ENCODE data around the gene FSTL3.
A peak's percentile ranks its signal among the peaks of the same experiment; 100 is the strongest.
"Not testable (repeated sequence)": the region's sequence is repeated elsewhere in the genome, so short reads cannot be mapped to it uniquely, and the experiment has no call there.

Gene FSTL3

DNA sequence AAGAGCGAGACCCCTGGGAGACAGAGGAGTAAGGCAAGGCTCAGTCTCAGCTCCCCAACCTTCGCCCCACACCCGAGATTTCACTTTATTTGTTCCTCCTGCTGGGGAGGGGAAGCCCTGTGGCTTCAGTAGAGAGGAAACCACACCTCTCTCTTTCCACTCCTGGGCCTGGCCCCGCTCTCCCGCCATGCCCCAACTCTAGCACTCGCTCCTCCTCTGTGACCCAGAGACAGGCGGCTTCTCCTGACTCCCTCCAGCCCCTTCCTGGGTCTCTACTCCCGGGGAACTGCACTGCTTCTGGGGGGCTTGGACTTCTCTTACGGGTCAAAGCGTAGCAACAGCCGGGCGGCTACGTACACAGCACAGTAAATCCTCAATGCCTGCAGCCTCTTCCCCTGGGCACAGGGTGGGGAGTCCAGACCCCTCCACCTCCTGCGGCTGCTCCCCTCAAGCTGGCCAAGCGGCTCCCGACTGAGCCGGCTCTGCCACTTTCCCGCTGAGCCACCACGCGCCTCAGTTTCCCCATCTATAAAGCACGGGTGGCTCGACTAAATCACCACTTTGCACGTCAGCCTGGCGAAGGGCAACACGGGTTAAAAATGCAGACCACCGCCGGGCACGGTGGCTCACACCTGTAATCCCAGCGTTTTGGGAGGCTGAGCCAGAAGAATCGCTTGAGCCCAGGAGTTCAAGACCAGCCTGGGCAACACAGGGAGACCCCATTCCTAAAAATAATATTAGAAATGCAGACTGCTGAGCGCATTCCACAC, 14.6 kb upstream of the FSTL3 start:
- peak; percentile 41 for DNase-seq (ENCODE audit: low read depth)

DNA sequence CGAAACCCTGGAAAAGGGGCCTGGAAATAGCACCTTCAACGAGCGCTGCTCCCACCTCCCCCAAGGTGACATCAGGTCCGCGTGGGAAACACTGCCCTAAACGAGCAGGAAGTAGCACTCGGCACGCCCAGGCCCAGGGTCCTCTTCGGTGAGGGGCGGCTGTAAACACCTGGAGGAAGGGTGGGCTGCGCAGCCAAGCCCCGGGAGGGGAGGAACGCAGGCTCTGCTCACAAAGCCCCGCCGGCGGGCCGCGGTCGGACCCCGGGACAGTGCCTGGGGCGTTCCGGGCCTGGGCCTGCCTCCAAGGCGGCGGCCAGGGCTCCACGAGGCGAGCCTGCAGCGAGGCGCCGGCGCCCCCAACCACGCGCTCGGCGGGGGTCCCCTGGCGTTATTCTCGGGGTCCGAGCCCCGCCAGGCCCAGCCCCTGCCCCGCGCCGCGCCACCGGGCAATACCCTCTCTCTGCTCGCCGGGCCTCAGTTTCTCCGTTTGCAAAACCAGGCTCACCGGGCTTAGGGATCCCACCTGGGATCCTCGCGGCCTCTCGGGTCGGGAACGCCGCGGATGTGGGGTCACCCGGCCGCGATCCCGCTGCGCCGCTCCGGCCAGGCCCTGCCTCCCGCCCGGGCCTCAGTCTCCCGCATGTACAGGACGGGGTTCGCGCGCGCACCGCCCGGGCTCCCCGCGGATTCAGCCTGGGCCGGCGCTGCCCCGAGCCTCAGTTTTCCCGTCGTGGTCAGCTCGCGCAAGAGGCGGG, 13.8 kb upstream of the FSTL3 start:
- peak; percentile 59 for DNase-seq (ENCODE audit: low read depth)

DNA sequence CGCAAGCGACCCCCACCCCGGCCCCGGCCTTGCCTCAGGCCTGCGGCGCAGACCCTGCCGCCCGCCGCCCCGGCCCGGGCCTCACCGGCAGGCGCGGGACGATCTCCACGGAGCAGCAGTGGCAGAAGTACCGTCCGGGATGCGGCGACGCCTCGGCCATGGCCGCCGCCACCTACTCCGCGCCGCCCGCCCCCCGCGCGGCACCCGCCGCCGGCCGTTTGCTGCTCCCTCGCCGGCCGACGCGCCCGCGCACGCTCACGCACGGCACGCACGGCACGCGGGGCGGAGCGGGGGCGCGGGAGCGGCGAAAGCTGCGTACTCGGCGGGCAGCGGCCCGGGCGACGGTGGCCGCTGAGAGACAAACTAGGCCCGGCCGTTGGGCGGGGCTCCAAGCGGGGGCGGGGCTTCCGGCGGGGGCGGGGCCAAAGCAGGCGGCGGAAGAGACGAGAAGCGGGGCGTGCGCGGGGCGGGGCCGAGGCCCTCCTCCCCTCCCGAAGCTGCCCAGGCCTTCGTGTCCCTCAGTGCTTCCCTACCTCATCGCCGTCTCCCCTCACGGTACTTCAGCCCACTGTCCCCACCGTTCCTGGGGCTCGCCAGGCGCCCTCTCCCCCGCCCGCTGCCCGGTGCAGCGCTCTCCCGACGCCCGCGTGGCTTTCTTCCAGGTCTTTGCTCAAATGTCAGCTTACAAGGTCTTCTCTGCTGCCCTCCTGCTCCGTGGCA, 13.1 kb upstream of the FSTL3 start, which contains the start of gene RNF126:
Gene RNF126, minus strand, starts transcription at position 253 of the 720 bp plus-strand sequence. Its CDS starts 93 bp downstream, at position 160.
- peak; percentile 94 for DNase-seq (ENCODE audit: low read depth)

DNA sequence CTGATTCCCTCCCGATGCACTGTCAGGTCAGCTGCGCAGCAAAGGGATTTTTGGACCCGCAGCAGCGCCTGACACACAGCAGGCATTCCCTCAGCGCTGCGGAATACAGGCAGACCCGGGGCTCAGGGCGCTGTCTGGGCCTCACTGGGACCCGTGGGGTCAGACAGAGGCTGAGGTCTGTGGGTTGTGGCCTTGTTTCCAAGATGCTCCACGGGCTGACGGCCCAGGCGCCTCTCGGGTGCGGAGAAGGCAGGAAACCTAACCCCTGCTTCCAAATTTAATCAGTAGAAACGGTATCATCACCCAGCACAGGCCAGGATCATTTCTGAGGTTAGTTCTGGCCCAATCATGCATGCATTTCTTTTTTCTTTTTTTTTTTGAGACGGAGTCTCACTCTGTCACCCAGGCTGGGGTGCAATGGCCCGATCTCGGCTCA, 12.5 kb upstream of the FSTL3 start:
- no peak for DNase-seq (ENCODE audit: low read depth)

DNA sequence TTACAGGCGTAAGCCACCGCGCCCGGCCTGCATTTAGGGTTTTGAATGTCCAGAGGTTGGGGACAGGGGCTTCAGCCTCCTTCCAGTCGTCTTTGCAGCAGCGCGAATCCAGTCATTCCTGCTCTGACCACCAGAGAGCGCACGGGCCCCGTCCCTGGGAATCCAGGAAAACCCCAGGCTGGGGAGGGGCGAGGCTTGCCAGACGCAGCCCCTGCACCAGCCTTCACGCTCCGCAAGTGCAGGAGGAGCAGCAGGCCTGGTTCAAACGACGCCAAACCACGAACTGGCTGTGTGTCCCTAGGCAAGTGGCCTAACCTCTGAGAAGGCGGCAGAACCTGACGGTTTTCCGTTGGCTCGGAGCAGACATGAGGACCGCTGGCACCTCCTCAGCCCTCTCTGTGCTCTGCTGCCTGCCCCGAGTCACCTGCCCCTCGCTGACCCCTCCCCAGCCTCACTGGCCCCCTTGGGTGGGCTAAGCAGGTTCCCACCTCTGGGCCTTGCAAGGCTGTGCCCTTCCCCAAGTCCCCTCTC, 11.2 kb upstream of the FSTL3 start:
- peak; percentile 72 for DNase-seq (ENCODE audit: low read depth)

DNA sequence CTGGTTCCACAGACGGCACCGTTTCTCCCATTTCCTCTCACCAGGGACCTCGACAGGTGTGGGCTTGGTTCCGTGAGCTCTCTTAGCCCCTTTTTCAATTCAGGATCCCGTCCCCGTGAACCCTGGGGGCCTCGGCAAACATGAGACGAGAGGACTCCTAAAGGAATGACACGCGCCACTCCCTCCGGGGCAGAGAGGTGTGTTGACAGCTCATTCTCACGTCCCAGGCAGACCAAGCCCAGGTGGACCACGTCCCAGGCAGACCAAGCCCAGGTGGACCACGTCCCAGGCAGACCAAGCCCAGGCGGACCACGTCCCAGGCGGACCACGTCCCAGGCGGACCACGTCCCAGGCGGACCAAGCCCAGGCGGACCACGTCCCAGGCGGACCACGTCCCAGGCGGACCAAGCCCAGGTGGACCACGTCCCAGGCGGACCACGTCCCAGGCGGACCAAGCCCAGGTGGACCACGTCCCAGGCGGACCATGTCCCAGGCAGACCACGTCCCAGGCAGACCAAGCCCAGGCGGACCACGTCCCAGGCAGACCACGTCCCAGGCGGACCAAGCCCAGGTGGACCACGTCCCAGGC, 9.1 kb upstream of the FSTL3 start:
- not testable (repeated sequence) for DNase-seq (ENCODE audit: low read depth)

DNA sequence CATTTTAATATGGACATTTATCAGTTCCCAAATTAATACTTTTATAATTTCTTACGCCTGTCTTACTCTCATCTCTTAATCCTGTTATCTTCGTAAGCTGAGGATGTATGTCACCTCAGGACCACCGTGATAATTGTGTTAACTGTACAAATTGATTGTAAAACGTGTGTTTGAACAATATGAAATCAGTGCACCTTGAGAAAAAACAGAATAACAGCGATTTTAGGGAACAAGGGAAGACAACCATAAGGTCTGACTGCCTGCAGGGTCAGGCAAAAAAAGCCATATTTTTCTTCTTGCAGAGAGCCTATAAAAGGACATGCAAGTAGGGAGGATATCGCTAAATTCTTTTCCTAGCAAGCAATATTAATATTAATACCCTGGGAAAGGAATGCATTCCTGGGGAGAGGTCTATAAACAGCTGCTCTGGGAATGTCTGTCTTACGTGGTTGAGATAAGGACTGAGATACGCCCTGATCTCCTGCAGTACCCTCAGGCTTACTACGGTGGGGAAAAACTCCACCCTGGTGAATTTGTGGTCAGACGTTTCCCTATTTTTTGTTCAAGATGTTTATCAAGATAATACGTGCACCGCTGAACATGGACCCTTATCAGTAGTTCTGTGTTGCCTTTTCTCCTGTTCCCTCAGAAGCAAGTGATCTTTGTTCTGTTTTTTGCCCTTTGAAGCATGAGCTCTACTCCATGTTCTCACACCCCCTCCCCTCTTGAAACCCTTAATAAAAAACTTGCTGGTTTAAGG, 7.3 kb upstream of the FSTL3 start:
- DNase-seq (ENCODE audit: low read depth) = not testable (repeated sequence)

DNA sequence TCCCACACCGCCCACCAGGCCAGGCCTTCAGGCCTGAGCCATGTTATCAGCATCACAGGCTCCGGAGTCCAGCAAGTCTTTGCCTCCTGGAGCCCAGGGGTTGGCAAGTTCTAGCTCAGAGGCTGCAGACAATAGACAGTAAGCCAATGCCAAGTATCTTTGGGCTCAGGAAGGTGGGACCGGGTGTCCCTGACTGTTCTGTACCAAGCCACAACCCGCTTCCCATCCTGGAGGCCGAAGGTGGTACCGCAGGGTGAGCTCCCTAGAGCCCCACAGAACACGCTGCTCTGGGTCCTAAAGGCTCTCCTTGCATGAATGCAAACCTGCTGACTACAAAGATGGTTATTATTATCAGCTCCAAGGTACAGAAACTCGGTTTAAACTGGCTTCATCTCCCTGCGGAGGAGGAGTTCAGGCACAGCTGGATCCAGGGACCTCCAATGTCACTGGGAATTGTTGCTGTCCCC, 5.5 kb upstream of the FSTL3 start:
- no peak for DNase-seq (ENCODE audit: low read depth)

DNA sequence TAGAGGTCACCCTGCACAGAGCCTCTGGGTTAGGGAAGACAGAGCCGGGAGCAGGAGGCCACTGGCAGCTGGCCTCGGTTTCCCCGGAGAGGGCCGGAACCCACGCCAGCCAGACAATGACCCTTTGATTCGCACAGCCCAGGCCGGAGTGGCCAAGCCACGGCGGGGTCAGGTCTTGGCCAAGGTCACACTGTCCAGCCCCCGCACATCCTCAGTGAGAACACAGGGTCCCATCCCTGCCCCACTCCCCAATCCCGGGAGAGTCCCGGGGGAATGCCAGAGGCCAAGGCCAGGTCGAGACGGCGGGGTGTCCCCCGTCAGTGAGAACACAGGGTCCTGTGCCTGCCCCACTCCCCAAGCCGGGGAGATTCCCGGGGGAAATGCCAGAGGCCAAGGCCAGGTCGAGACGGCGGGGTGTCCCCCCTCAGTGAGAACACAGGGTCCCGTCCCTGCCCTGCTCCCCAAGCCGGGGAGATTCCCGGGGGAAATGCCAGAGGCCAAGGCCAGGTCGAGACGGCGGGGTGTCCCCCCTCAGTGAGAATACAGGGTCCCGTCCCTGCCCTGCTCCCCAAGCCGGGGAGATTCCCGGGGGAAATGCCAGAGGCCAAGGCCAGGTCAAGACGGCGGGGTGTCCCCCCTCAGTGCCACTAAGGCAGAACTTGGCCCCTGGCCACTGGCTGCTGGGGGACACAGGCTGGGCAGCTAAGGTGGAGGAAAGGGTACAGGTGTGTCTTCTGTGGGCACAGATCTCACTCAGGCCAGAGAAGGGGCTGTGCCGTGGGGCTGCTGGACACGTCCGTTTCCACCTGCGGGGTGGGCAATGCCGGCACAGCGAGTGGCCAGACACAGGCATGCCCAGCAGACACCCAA, 1.7 kb upstream of the FSTL3 start:
- no peak for DNase-seq (ENCODE audit: low read depth)

DNA sequence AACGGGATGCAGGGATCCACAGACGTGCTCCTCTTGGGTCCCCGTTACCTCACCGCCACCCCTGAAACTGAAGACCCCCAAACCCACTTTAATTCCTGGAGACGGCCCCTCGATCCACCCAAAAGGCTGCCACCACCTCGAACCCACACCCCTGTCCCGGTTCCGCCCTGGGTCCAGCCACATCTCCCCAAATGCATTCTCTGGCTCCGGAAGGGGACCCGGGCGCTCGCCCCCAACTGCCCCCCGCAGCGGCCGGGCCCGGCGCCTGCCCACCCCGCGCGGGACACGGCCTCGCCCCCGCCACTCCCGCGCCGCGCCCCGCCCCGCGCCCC, 219 bp upstream of the FSTL3 start:
- DNase-seq (ENCODE audit: low read depth) = no peak

DNA sequence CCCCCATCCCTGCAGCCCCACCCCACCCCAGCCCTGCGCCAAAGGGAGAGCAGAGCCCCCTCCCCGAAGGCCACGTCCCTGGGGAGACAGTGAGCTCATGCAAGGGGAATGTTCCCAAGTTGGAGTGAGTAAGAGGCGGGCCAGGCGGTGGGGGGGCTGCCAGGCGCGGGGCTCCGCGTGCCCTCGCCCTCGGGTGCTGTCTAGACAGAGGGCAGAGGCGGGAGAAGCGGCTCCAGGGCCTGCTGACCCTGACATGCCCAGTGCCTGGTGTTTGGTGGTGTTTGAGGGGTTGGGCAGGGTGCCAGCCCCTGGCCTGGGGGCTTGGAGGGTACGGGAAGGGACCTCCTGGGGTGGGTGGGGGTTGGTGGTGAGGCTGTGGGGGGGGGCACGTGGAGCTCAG, 1.0 kb downstream of the FSTL3 start:
- DNase-seq (ENCODE audit: low read depth) = no peak

DNA sequence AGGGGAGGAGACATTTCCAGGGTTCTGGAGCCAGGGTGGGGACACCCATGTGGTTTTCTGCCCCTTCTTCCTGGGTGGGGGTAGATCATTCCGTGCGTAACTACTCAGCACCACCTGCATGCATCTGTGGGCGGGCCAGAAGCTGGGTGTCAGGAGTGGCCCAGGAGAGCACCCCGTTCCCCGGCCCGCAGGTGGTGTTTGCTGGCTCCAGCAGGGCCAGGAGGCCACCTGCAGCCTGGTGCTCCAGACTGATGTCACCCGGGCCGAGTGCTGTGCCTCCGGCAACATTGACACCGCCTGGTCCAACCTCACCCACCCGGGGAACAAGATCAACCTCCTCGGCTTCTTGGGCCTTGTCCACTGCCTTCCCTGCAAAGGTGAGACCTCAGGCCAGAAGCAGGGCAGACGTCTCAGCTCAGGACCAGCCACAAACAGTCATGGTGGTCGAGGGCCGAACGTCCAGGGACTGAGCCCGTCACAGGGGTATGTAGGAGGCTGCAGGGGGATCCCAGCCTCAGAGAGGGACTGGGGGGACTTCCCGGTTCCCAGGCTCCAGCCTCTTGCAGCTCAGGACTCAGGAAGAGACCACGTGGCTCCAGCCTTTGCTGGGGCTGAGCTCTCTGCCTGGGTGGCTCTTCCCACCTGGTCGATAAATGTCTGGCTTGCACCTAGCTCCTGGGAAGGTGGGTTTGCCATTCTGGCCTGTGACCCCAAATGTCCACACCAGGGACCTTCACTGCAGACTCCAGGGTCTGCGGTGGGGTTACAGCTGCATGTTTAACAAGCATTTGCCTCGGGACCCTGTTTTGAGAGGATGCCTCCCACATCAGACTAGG, 1.6 kb downstream of the FSTL3 start:
- DNase-seq (ENCODE audit: low read depth) = no peak

DNA sequence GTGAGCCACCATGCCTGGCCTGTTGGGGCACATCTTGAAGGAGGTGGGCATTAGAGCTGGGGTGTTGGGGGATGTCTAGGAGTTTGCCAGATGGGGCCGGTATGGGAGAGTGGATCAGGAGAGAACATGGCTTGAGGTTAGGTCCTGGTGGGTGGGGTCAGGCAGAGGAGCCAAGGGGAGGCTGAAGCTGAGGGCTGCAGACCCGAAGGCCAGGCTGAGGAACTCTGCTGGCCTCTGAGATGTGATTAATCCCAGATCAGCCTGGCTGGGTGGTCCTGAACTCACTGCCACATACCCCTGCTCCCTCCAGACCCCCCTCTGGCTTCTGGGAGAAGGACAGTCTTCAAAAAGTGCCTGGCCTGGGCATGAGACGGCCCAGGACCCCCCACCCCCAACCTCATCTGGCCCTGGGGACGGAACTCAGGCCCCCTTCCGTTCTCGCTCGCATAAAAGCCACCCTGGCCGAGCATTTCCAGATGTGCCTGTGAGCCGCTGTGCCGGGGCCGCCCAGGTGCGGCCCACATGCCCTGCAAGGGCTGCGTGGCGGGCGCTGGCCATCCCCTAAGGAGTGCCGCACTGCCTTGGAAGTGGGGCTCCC, 2.7 kb downstream of the FSTL3 start:
- no peak for DNase-seq (ENCODE audit: low read depth)

DNA sequence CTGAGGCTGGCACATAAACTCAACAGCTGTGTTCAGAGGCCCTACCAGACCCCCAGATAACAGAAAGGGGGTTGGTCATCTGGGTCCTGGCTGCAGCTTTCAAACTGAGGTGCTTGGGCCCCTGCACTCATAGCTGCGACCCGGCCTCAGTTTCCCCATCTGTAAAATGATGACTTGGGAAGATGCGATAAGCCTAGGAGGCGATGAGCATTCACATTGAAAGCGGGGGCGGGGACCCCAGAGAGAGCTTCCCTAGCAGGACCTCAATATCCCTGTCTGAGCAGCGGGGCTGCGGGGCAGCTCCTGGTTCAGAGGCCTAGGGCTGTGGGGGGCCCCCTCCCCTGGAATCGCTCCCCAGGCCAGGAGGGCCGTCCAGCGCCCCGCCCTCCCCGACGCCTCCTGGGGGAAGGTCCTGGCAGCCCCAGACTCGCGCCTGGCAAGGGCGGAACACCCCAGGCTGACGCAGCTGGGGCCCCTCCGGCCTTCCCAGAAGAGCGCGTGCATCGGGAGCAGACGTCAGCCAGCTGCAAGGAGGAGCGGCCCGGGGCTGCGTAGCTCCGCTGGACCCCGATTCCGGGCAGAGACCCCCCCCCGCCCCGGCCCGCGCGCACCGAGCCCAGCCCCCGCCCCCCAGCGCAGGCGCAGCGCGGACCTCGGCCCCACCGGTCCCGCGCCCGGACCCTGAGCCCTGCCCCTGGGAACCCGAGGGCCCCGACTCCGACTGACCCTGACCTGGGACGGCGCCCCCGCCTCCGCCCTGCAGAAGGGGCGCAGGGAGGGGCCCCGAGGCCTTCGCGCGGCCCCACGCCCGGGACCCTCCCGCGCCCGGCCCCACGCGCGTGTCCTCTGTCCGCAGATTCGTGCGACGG, 3.5 kb downstream of the FSTL3 start:
- no peak for DNase-seq (ENCODE audit: low read depth)

DNA sequence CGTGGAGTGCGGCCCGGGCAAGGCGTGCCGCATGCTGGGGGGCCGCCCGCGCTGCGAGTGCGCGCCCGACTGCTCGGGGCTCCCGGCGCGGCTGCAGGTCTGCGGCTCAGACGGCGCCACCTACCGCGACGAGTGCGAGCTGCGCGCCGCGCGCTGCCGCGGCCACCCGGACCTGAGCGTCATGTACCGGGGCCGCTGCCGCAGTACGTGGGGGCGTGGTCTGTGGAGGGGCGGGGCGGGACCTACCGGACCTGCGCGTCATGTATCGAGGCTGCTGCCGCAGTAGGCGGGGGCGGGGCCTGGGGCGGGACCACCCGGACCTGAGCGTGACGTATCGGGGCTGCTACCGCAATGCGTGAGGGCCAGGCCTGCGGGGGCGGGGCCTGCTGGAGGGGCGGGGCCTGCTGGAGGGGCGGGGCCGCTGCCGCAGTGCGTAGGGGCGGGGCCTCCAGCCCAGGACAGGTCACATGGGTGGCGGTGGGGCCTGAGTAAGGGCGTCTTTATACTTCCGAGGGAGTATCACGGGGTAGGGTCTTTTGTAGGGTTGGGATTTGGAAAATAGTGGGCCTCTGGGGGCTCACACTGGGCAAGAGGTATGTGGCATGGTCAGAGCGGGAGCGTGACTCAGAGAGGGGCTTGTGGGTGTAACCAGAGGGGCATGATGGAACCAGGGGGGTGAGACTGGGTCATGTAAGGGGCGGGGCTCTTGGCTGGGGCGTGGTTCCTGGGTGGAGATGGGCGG, 4.3 kb downstream of the FSTL3 start:
- DNase-seq (ENCODE audit: low read depth) = peak; percentile 100

DNA sequence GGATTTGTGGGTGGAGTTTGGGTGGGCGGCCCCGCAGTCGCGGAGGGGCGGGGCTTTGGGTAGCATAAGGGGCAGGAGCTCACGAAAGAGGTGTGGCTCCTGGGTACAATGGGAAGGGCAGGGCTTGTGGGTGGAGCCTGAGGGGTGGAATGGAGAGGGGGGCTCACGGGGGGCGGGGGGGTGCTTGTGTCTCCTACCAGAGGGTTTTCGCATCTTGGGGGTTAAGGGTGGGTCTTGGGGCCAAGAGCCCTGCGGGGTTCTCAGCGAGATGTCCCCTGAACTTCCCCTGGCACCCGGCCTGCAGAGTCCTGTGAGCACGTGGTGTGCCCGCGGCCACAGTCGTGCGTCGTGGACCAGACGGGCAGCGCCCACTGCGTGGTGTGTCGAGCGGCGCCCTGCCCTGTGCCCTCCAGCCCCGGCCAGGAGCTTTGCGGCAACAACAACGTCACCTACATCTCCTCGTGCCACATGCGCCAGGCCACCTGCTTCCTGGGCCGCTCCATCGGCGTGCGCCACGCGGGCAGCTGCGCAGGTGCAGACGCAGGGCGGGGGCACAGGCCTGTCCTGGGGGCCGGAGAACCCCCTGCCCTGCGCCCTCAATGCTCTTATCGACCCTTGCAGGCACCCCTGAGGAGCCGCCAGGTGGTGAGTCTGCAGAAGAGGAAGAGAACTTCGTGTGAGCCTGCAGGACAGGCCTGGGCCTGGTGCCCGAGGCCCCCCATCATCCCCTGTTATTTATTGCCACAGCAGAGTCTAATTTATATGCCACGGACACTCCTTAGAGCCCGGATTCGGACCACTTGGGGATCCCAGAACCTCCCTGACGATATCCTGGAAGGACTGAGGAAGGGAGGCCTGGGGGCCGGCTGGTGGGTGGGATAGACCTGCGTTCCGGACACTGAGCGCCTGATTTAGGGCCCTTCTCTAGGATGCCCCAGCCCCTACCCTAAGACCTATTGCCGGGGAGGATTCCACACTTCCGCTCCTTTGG, 5.1 kb downstream of the FSTL3 start:
- DNase-seq (ENCODE audit: low read depth) = peak; percentile 88

Data from activated T-helper 9 cell treated with anti-CD3 and anti-CD28 coated beads, Interleukin-2, amount 50 U/mL, for 16 hours (primary cell).